ENCODE measurements around the gene MYRIP. TPM values are rescaled to one million over a fixed set of nuclear protein-coding genes. Genes with fewer than 3 reads are reported as not detected.

MYRIP gene
- total and polyA plus RNA-seq, 10 of the 15 experiments (the other 5 are each of a cell fraction or from before 2014, with no cell fraction given), result 0.03 to 0.08 (median 0.04) TPM; not detected in 6

DNA sequence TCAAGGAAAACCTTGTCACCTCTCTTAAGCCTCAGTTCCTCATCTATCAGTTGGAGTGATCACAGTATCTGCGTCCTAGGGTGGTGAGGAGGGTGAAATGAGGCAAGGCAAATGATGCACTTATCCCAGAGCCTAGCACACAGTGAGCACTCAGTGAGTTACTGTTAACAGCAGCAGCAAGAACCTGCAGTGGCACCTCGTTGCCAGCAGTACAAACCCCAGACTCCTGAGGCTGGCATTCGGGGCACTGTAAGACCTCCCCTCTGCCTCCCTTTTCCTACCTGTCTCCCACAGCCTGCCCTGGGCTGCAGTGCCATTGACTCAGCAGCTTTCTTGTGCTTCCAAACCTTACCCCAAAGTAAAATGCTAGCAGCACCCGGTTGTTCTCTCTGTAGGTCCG is 417.2 kb downstream of the MYRIP start:
- WGBS (ENCODE audit: insufficient coverage, insufficient replicate concordance, low lambda C conversion rate, missing lambda C conversion rate), result 44% methylated on average over 5 of the region's 5 CpGs
- no peak overlapping the region for H3K9ac ChIP-seq (ENCODE audit: control insufficient read depth, insufficient read depth, low read length)
- ChIA-PET CTCF (no interaction called here), RAD21 (ENCODE audit: unreplicated experiment) (no interaction called here), POLR2A (no interaction called here), SMC1A (ENCODE audit: uncharacterized antibody, unreplicated experiment) (no interaction called here)
- no peaks in the 10 kb centered on the region for H3K36me3 ChIP-seq (ENCODE audit: control insufficient read depth in 2 of 2, insufficient read depth in 2 of 2, low read length in 1 of 2)
- H2AFZ ChIP-seq (ENCODE audit: control insufficient read depth, low read depth, low read length), result no peak overlapping the region
- in situ Hi-C loops (cut with MboI) (no loop called here), intact Hi-C loops (cut with micrococcal nuclease; ENCODE audit: unreplicated experiment) (no loop called here)
- ATAC-seq (no peak), DNase-seq (ENCODE audit: low read depth, low spot score) (no peak), FAIRE-seq (no peak)
- TF ChIP-seq HCFC1 (IDR thresholded peaks at IDR 0.05; ENCODE audit: low read length), result no peak
- TF ChIP-seq, protein P1, sequence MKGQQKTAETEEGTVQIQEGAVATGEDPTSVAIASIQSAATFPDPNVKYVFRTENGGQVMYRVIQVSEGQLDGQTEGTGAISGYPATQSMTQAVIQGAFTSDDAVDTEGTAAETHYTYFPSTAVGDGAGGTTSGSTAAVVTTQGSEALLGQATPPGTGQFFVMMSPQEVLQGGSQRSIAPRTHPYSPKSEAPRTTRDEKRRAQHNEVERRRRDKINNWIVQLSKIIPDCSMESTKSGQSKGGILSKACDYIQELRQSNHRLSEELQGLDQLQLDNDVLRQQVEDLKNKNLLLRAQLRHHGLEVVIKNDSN (IDR thresholded peaks at IDR 0.05; ENCODE audit: borderline replicate concordance, extremely low read length, insufficient read depth, low read depth, low read length), result no peak
- TF ChIP-seq, protein P2, sequence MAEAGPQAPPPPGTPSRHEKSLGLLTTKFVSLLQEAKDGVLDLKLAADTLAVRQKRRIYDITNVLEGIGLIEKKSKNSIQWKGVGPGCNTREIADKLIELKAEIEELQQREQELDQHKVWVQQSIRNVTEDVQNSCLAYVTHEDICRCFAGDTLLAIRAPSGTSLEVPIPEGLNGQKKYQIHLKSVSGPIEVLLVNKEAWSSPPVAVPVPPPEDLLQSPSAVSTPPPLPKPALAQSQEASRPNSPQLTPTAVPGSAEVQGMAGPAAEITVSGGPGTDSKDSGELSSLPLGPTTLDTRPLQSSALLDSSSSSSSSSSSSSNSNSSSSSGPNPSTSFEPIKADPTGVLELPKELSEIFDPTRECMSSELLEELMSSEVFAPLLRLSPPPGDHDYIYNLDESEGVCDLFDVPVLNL (IDR thresholded peaks at IDR 0.05; ENCODE audit: low read depth, low read length), result no peak
- no peak for TF ChIP-seq FOXM1 (IDR thresholded peaks at IDR 0.05; ENCODE audit: low read depth, low read length)
- no peak for TF ChIP-seq ZNF217 (IDR thresholded peaks at IDR 0.05)
- TF ChIP-seq LARP7 (IDR thresholded peaks at IDR 0.05), result no peak
- TF ChIP-seq CEBPB (IDR thresholded peaks at IDR 0.05; ENCODE audit: borderline replicate concordance in 1 of 2, low read depth in 2 of 2, low read length in 2 of 2), result no peak
- no peak for TF ChIP-seq SPI1 (IDR thresholded peaks at IDR 0.05; ENCODE audit: borderline replicate concordance, insufficient read depth, low read depth, low read length)
- TF ChIP-seq RB1 (IDR thresholded peaks at IDR 0.05; ENCODE audit: borderline replicate concordance), result no peak
- peaks cover 0 to 2% of the 10 kb centered on the region in 2 experiments; a peak in 2 of 4 replicates for H3K27me3 ChIP-seq (replicated peaks in 1 of 2; ENCODE audit: control insufficient read depth in 2 of 2, insufficient read depth in 2 of 2, low read length in 1 of 2)
- BruUV-seq (replicated peaks), result no TSS peak
- H3K27ac ChIP-seq (ENCODE audit: control insufficient read depth, insufficient read depth), result no peak overlapping the region
- no peaks in the 10 kb centered on the region for H4K20me1 ChIP-seq (ENCODE audit: control insufficient read depth, insufficient read depth)
- H3K4me1 ChIP-seq (ENCODE audit: control insufficient read depth, insufficient read depth, low read length), result peaks cover 6% of the 10 kb centered on the region
- H3K9me3 ChIP-seq (replicated peaks; ENCODE audit: control insufficient read depth, insufficient read depth, low read length), result no peaks in the 10 kb centered on the region
- H3K79me2 ChIP-seq (ENCODE audit: control insufficient read depth, insufficient read depth, low read length), result no peaks in the 10 kb centered on the region
- no peak overlapping the region for H3K4me2 ChIP-seq (ENCODE audit: control insufficient read depth, insufficient read depth)
- no peak overlapping the region for H3K4me3 ChIP-seq

Measured in GM12878 (cell line).